A673 (cell line): ENCODE results near the gene KRT4. TPM values are rescaled to one million over a fixed set of nuclear protein-coding genes. Genes with fewer than 3 reads are reported as not detected.

ENCODE experiments used
- BruUV-seq: library from RNA; stranded (reverse); fragments of 400-500 nt; replicated peaks from 2 replicates; lab custom pipeline; 2021; lab: Mats Ljungman, UMichigan
- CTCF ChIA-PET: fragments of 300-600 bp; sonication (Branson Sonifier 250); formaldehyde crosslinking; loops from one replicate; lab custom pipeline; 2022; ENCODE audit warnings: antibody characterized with exemption; lab: Charles Lee
- POLR2A ChIA-PET: fragments of 300-600 bp; sonication (Branson Sonifier 250); formaldehyde crosslinking; loops from one replicate; lab custom pipeline; 2022; ENCODE audit warnings: antibody characterized with exemption; ENCODE audit not compliant: low non-redundant PET; lab: Charles Lee
- DNase-seq: peaks from one replicate; pipeline ENCODE4 v3.0.0-alpha.2; 2015; ENCODE audit warnings: low spot score
- H3K27ac ChIP-seq: fragments of 200-600 bp; sonication (generic); 2 replicates; pipeline ENCODE4 v1.5.1; 2016; ENCODE audit warnings: mixed run types, low read depth, mild to moderate bottlenecking, mixed read lengths, antibody characterized with exemption, low read length; ENCODE audit not compliant: poor library complexity, severe bottlenecking
- H3K27me3 ChIP-seq: fragments of 200-600 bp; sonication (generic); replicated peaks from 2 replicates; pipeline ENCODE4 v1.6.1; 2017; ENCODE audit warnings: mixed run types, low read depth, mild to moderate bottlenecking, mixed read lengths, antibody characterized with exemption, low read length; ENCODE audit not compliant: insufficient read depth, poor library complexity
- H3K36me3 ChIP-seq: fragments of 200-600 bp; sonication (generic); 2 replicates; pipeline ENCODE4 v1.6.1; 2016; ENCODE audit warnings: mixed run types, mild to moderate bottlenecking, mixed read lengths, antibody characterized with exemption, low read length; ENCODE audit not compliant: insufficient read depth, poor library complexity, severe bottlenecking
- H3K4me1 ChIP-seq: fragments of 200-600 bp; sonication (generic); 2 replicates; pipeline ENCODE4 v1.6.1; 2017; ENCODE audit warnings: mixed run types, mild to moderate bottlenecking, mixed read lengths, antibody characterized with exemption, low read length; ENCODE audit not compliant: insufficient read depth, poor library complexity, severe bottlenecking
- H3K4me3 ChIP-seq: fragments of 200-600 bp; sonication (generic); 2 replicates; pipeline ENCODE4 v1.5.1; 2016; ENCODE audit warnings: low read depth, mixed run types, mild to moderate bottlenecking, mixed read lengths, low read length; ENCODE audit not compliant: poor library complexity, severe bottlenecking
- H3K9me3 ChIP-seq: fragments of 200-600 bp; sonication (generic); 2 replicates; pipeline ENCODE4 v1.6.1; 2016; ENCODE audit warnings: mixed run types, low read depth, mild to moderate bottlenecking, mixed read lengths, antibody characterized with exemption, low read length; ENCODE audit not compliant: poor library complexity, severe bottlenecking
- EZH2 ChIP-seq: fragments of 200-600 bp; sonication (generic); IDR thresholded peaks from 2 replicates; pipeline ENCODE4 v1.6.1; 2017; ENCODE audit warnings: borderline replicate concordance, low read depth, mild to moderate bottlenecking, mixed read lengths, antibody characterized with exemption, low read length; ENCODE audit not compliant: poor library complexity, severe bottlenecking
- intact Hi-C: fragments of 100-400 bp; cut with micrococcal nuclease; formaldehyde crosslinking; loops from one replicate; pipeline ENCODE4 v1.10.0; 2022; ENCODE audit not compliant: unreplicated experiment
- total RNA-seq: library from RNA; stranded (reverse); gene quantifications from 2 replicates; pipeline ENCODE4 v1.2.3, GENCODE V29; 2021
- TF ChIP-seq, protein P1 (sequence below): fragments of 300-800, 200-600 bp; sonication (generic); conservative IDR thresholded peaks from 2 replicates; pipeline ENCODE4 v1.5.1; 2017; ENCODE audit warnings: low read depth, mild to moderate bottlenecking, antibody characterized with exemption, low read length, moderate library complexity, mixed read lengths

The KRT4 gene
- total RNA-seq, 1 experiment from 2014 or later, result not detected

DNA sequence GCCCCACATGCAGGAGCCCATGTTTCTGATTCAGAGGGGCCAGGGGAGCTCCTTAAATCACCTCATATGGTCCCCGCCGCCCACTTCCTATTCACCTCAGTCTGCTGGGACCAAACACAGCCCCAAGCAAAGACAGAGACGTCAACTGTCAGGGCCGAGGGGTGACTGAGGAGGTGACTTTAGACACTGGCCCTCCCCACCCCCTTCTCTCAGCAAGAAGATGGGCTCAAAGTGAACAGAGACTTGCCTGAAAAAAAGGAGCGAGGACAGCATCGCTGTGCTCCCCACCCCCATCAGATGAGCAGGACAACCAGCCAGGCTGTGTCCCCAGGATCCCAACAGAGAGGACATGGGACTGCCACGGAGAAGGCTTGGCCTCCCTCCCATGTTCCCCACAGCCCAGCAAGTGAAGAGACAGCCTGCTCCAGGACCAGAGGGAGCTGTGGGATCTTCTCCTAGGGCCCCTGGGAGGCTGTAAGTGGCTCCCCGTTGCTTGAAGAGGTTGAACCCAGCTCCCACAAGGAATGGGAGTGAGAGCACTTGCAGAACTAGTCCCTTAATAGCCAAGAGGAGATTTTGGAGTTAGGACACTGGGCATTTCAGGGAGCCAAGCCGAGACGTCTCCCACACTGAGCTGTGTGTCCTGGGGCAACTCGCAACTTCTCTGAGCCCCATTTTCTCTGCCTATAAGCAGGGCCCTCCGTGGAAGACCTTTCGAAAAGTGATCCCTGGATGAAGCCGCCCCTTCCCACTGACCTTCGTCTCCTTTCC, 21.5 kb upstream of the KRT4 start:
- Histone ChIP-seq H3K4me1 (no peaks in the 10 kb centered on the region), H3K4me3 (no peak overlapping the region), H3K9me3 (no peaks in the 10 kb centered on the region), H3K27ac (no peak overlapping the region), H3K27me3 (no peaks in the 10 kb centered on the region), H3K36me3 (no peaks in the 10 kb centered on the region)
- intact Hi-C loops, result no loop called here
- ChIA-PET CTCF (no interaction called here), POLR2A (no interaction called here)
- TF ChIP-seq, protein P1, sequence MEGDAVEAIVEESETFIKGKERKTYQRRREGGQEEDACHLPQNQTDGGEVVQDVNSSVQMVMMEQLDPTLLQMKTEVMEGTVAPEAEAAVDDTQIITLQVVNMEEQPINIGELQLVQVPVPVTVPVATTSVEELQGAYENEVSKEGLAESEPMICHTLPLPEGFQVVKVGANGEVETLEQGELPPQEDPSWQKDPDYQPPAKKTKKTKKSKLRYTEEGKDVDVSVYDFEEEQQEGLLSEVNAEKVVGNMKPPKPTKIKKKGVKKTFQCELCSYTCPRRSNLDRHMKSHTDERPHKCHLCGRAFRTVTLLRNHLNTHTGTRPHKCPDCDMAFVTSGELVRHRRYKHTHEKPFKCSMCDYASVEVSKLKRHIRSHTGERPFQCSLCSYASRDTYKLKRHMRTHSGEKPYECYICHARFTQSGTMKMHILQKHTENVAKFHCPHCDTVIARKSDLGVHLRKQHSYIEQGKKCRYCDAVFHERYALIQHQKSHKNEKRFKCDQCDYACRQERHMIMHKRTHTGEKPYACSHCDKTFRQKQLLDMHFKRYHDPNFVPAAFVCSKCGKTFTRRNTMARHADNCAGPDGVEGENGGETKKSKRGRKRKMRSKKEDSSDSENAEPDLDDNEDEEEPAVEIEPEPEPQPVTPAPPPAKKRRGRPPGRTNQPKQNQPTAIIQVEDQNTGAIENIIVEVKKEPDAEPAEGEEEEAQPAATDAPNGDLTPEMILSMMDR, result no peak
- no peak for TF ChIP-seq EZH2
- no peak for DNase-seq
- no TSS peak for BruUV-seq

DNA sequence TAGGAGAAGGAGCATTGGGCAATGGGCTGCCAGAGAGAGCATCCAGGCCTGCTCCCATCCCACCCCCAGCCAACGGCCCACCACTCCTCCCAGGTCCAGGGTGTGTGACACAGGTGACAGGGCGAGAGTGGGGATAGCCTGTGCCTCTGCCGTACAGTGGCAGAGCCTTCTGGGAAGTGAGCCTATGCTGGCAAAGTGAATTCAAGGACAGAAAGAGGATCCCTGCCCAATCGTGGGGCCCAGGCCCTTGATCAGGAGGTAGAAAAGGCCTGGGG, 20.7 kb upstream of the KRT4 start:
- Histone ChIP-seq H3K27me3 (no peaks in the 10 kb centered on the region), H3K4me1 (no peaks in the 10 kb centered on the region), H3K27ac (no peak overlapping the region), H3K4me3 (no peak overlapping the region), H3K9me3 (no peaks in the 10 kb centered on the region), H3K36me3 (no peaks in the 10 kb centered on the region)
- DNase-seq, result no peak
- POLR2A ChIA-PET, result no interaction called here
- CTCF ChIA-PET, result no interaction called here
- BruUV-seq, result no TSS peak
- no peak for TF ChIP-seq EZH2
- TF ChIP-seq, protein P1, result no peak
- intact Hi-C loops, result no loop called here

DNA sequence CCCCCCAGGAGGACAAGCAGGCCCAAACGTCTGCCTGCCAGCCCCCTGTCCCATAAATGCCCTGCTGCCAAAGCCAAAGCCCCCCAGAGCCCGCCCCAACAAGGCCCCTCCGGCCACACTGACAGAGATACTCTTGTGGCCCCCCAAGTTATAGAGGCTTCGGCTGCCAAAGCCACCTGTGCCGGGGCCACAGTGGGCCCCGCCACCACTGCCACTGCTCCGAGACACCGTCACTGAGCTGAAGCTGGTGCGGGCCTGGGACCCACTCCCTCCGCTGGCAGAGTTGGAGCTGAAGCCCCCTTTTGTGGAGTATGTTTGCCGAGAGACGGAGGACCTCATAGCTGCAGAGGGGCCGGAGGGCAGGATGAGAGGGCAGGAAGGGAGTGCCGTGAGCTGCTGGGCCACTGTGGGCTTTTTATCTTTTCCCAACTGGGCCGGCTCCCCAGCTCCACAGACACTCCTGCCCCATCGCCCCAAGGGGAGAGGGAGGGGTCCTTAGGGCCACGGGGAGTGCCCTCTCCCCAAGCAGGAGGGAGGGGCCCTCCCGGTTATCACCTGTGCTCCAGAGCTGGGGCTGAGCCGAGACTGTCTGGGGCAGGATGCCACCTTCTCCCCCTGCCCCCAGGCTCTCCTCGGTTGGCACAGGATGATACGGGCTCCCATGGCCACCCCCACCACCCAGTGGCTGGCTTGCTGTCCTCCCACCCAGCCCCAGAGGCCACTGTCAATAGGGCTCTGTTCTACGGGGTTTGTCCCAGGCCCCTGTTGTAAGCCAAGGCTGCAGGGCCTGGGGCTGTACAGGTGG, 20.2 kb upstream of the KRT4 start, which contains the start of gene KRT79:
KRT79 (minus strand) TSS at position 390 of the 805 bp plus-strand sequence; CDS start at position 339, 51 bp downstream.
- POLR2A ChIA-PET, result no interaction called here
- no peaks in the 10 kb centered on the region for H3K9me3 ChIP-seq
- no peaks in the 10 kb centered on the region for H3K27me3 ChIP-seq
- CTCF ChIA-PET, result interaction anchor here (0.5 kb wide), 1 partner anchor 140 kb away, joined by 3 read pairs; no protein-coding TSS in a partner anchor
- H3K27ac ChIP-seq, result no peak within 1 kb of the TSS
- no peak for DNase-seq
- BruUV-seq, result no TSS peak
- TF ChIP-seq, protein P1, result no peak
- no peak for TF ChIP-seq EZH2
- no peaks in the 10 kb centered on the region for H3K36me3 ChIP-seq
- intact Hi-C loops, result no loop called here
- no peak within 1 kb of the TSS for H3K4me3 ChIP-seq
- no peaks in the 10 kb centered on the region for H3K4me1 ChIP-seq
